Sigmoid colon (tissue), 7 donors: ENCODE results near the gene NHLH1. TPM values are rescaled to one million over a fixed set of nuclear protein-coding genes. Genes with fewer than 3 reads are reported as not detected.
A peak's percentile ranks its signal among the peaks of the same experiment; 100 is the strongest.

ENCODE experiments used
- DNase-seq: peaks from one replicate; pipeline ENCODE4 v3.0.0-alpha.2; 2019
- H3K27ac ChIP-seq, 4 donors: fragments of 200-600 bp; sonication (generic); one replicate each; pipeline ENCODE4 v1.5.1; 2016 to 2019; ENCODE audit warnings: mild to moderate bottlenecking in 1 of 4
- H3K27me3 ChIP-seq, 3 donors: fragments of 200-600 bp; sonication (generic); one replicate each; pipeline ENCODE4 v1.5.1; 2019; ENCODE audit warnings: mild to moderate bottlenecking in 1 of 3
- H3K36me3 ChIP-seq, 4 donors: fragments of 200-600 bp; sonication (generic); one replicate each; pipeline ENCODE4 v1.5.1; 2016 to 2019
- H3K4me1 ChIP-seq, 4 donors: fragments of 200-600 bp; sonication (generic); one replicate each; pipeline ENCODE4 v1.5.1; 2017 to 2019
- H3K4me3 ChIP-seq, 4 donors: fragments of 200-600 bp; sonication (generic); one replicate each; pipeline ENCODE4 v1.5.1; 2017 to 2019; ENCODE audit warnings: mild to moderate bottlenecking in 2 of 4, moderate library complexity in 1 of 4
- H3K9me3 ChIP-seq, 4 donors: fragments of 200-600 bp in 3 of 4; sonication (generic) in 3 of 4; one replicate each; pipeline versions ENCODE4 v1.5.1 to v1.6.1; 2013 to 2019
- CTCF ChIP-seq, 4 experiments: fragments of 450-650 bp in 3 of 4; fragments of 200-600 bp in 1 of 4; IDR thresholded peaks; one replicate each; pipeline ENCODE4 v1.5.1; 2016 to 2019; ENCODE audit warnings: antibody characterized with exemption in 4 of 4, mild to moderate bottlenecking in 3 of 4, moderate library complexity in 2 of 4
- EP300 ChIP-seq, 4 donors: sonication (generic); formaldehyde crosslinking; IDR thresholded peaks; one replicate each; pipeline ENCODE4 v1.6.1; 2017; ENCODE audit warnings: antibody characterized with exemption in 4 of 4
- POLR2A ChIP-seq, 2 donors: fragments of 450-650 bp; IDR thresholded peaks; one replicate each; pipeline ENCODE4 v1.6.1; 2016; ENCODE audit warnings: antibody characterized with exemption in 2 of 2, mild to moderate bottlenecking in 2 of 2, moderate library complexity in 2 of 2
- POLR2AphosphoS5 ChIP-seq, 4 donors: sonication (generic); formaldehyde crosslinking; IDR thresholded peaks; one replicate each; pipeline ENCODE4 v1.6.1; 2017; ENCODE audit warnings: antibody characterized with exemption in 4 of 4
- WGBS, 2 donors: extraction: QIAGEN DNeasy Blood & Tissue Kit; methylation state at CpG; one replicate each; pipeline ENCODE4 v1.1.7; 2013; 5-methylcytosine and 5-hydroxymethylcytosine counted together
- intact Hi-C: fragments of 100-400 bp; cut with DNase I; formaldehyde crosslinking; loops from one replicate; pipeline ENCODE4 v1.15.1; 2023
- polyA plus RNA-seq, 3 donors: library from polyadenylated mRNA; stranded (reverse); fragments of 200-250 nt; gene quantifications; one replicate each; pipeline ENCODE4 v1.2.3, GENCODE V29; 2013
- total RNA-seq, 4 donors: library from RNA; depleted of rRNA; stranded (reverse); fragments of >200 nt; gene quantifications; one replicate each; pipeline ENCODE4 v1.1.0, GENCODE V29; 2016
- donor health status: healthy with polysubstance abuse.
- donor health status: Bipolar disorder and iron deficiency.
- donor health status: healthy.

NHLH1 gene
- total and polyA plus RNA-seq, 7 donors, result under 0.01 to 0.60 (median 0.12) TPM; not detected in 4

GRCh38 chr1:160415696-160416290, 48.9 kb downstream of the NHLH1 start:
- Histone ChIP-seq H3K27me3 (no peaks in the 10 kb centered on the region), H3K4me1 (peaks cover 0 to 7% (median 3%) of the 10 kb centered on the region in 4 donors), H3K4me3 (no peak overlapping the region), H3K36me3 (peaks cover 0 to 15% (median 0%) of the 10 kb centered on the region in 4 donors), H3K27ac (no peak overlapping the region), H3K9me3 (no peaks in the 10 kb centered on the region)
- no peak for TF ChIP-seq CTCF (IDR thresholded peaks at IDR 0.05)
- no peak for TF ChIP-seq POLR2A (IDR thresholded peaks at IDR 0.05)
- TF ChIP-seq EP300 (IDR thresholded peaks at IDR 0.05), result no peak
- TF ChIP-seq POLR2AphosphoS5 (IDR thresholded peaks at IDR 0.05), result no peak
- intact Hi-C loops, result no loop called here
- WGBS, 2 donors, result 95% methylated on average over 29 of the region's 29 CpGs
- DNase-seq, result no peak

- WGBS, 2 donors, result 52 to 53% methylated on average over 4 of the region's 4 CpGs
- no peak for DNase-seq
- peaks cover 0 to 1% (median 0%) of the 10 kb centered on the region in 4 donors for H3K4me1 ChIP-seq
- H3K27ac ChIP-seq, result no peak overlapping the region
- no peak overlapping the region for H3K4me3 ChIP-seq
- no peaks in the 10 kb centered on the region for H3K27me3 ChIP-seq
- TF ChIP-seq CTCF (IDR thresholded peaks at IDR 0.05) (peak in 1 of 4 experiments; percentile 31), POLR2AphosphoS5 (IDR thresholded peaks at IDR 0.05) (no peak), EP300 (IDR thresholded peaks at IDR 0.05) (no peak), POLR2A (IDR thresholded peaks at IDR 0.05) (no peak)
- H3K9me3 ChIP-seq, result no peaks in the 10 kb centered on the region
- peaks cover 0 to 20% (median 0%) of the 10 kb centered on the region in 4 donors for H3K36me3 ChIP-seq
- intact Hi-C loops, result no loop called here
Measured at GRCh38 chr1:160416369-160416768, 49.5 kb downstream of the NHLH1 start.

GRCh38 chr1:160418483-160418882, 51.6 kb downstream of the NHLH1 start:
- no peaks in the 10 kb centered on the region for H3K27me3 ChIP-seq
- H3K9me3 ChIP-seq, result no peaks in the 10 kb centered on the region
- TF ChIP-seq CTCF (IDR thresholded peaks at IDR 0.05) (no peak), POLR2A (IDR thresholded peaks at IDR 0.05) (no peak), POLR2AphosphoS5 (IDR thresholded peaks at IDR 0.05) (no peak), EP300 (IDR thresholded peaks at IDR 0.05) (no peak)
- WGBS, 2 donors, result 91 to 93% methylated on average over 6 of the region's 6 CpGs
- peaks cover 0 to 30% (median 2%) of the 10 kb centered on the region in 4 donors for H3K36me3 ChIP-seq
- no peaks in the 10 kb centered on the region for H3K4me1 ChIP-seq
- no peak for DNase-seq
- intact Hi-C loops, result no loop called here
- H3K4me3 ChIP-seq, result no peak overlapping the region
- no peak overlapping the region for H3K27ac ChIP-seq

- peaks cover 0 to 37% (median 4%) of the 10 kb centered on the region in 4 donors for H3K36me3 ChIP-seq
- H3K27me3 ChIP-seq, result no peaks in the 10 kb centered on the region
- H3K4me1 ChIP-seq, result no peaks in the 10 kb centered on the region
- H3K27ac ChIP-seq, result no peak overlapping the region
- no peak for DNase-seq
- H3K4me3 ChIP-seq, result no peak overlapping the region
- no peaks in the 10 kb centered on the region for H3K9me3 ChIP-seq
- TF ChIP-seq CTCF (IDR thresholded peaks at IDR 0.05) (no peak), POLR2A (IDR thresholded peaks at IDR 0.05) (no peak), EP300 (IDR thresholded peaks at IDR 0.05) (no peak), POLR2AphosphoS5 (IDR thresholded peaks at IDR 0.05) (no peak)
- WGBS, 2 donors, result 94 to 96% methylated on average over 34 of the region's 34 CpGs
- intact Hi-C loops, result no loop called here
Measured at GRCh38 chr1:160419150-160419837, 52.4 kb downstream of the NHLH1 start.
